RWPE2 (cell line): ENCODE measurements around the gene AHCY.

Experiments
- ATAC-seq: fragments of 200-7000 bp; cut with Tn5 transposase; 3 replicates; pipeline ENCODE4 v1.9.1; 2021; ENCODE audit warnings: low read depth
- DNase-seq: peaks from one replicate; pipeline ENCODE4 v3.0.0-alpha.2; 2020; ENCODE audit warnings: low spot score
- H3K27ac ChIP-seq: fragments of 450-650 bp; 2 replicates; pipeline ENCODE4 v1.5.1; 2017; ENCODE audit warnings: mild to moderate bottlenecking; ENCODE audit not compliant: poor library complexity, severe bottlenecking
- H3K27me3 ChIP-seq: fragments of 250-450 bp; sonication (Bioruptor Pico); 2 replicates; pipeline ENCODE4 v1.5.1; 2021; ENCODE audit warnings: mild to moderate bottlenecking, moderate library complexity; ENCODE audit not compliant: insufficient read depth, poor library complexity, severe bottlenecking
- H3K36me3 ChIP-seq: fragments of 250-450 bp; sonication (Bioruptor Pico); 2 replicates; pipeline ENCODE4 v1.5.1; 2020; ENCODE audit warnings: low read depth, mild to moderate bottlenecking, moderate library complexity
- H3K4me1 ChIP-seq: fragments of 250-450 bp; sonication (Bioruptor Pico); 2 replicates; pipeline ENCODE4 v1.5.1; 2021; ENCODE audit warnings: mild to moderate bottlenecking, moderate library complexity; ENCODE audit not compliant: insufficient read depth, poor library complexity, severe bottlenecking
- H3K4me3 ChIP-seq: fragments of 250-450 bp; sonication (Bioruptor Pico); 2 replicates; pipeline ENCODE4 v1.5.1; 2021; ENCODE audit warnings: mild to moderate bottlenecking, moderate library complexity; ENCODE audit not compliant: severe bottlenecking
- H3K9me3 ChIP-seq: fragments of 250-450 bp; sonication (Bioruptor Pico); 2 replicates; pipeline ENCODE4 v1.5.1; 2021; ENCODE audit warnings: mild to moderate bottlenecking, moderate library complexity; ENCODE audit not compliant: severe bottlenecking
- TF ChIP-seq, protein P1 (sequence below): fragments of 450-650 bp; IDR thresholded peaks from one replicate; pipeline ENCODE4 v1.5.1; 2017; ENCODE audit warnings: mild to moderate bottlenecking, moderate library complexity; ENCODE audit not compliant: poor library complexity, severe bottlenecking

Gene AHCY

DNA sequence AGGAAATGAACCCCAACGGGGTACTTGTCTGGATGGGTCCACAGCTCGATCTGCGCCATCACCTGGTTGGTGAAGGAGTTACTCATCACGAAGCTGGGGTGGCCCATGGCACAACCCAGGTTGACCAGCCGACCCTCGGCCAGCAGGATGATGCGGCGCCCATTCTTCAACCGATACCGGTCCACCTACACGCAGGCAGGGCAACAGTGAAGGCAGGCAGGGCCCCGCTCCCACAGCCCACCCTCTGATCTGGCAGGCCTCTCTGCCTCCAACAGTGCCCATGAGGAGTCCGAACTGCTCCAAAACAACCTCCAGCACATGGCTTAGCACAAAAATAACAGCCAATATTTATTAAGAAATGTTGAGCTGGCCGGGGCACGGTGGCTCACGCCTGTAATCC, 17.7 kb downstream of the AHCY start:
- ATAC-seq: no peak
- no peak overlapping the region for H3K4me3 ChIP-seq
- H3K9me3 ChIP-seq: no peaks in the 10 kb centered on the region
- H3K27ac ChIP-seq: no peak overlapping the region
- peaks cover 100% of the 10 kb centered on the region for H3K36me3 ChIP-seq
- TF ChIP-seq, protein P1, sequence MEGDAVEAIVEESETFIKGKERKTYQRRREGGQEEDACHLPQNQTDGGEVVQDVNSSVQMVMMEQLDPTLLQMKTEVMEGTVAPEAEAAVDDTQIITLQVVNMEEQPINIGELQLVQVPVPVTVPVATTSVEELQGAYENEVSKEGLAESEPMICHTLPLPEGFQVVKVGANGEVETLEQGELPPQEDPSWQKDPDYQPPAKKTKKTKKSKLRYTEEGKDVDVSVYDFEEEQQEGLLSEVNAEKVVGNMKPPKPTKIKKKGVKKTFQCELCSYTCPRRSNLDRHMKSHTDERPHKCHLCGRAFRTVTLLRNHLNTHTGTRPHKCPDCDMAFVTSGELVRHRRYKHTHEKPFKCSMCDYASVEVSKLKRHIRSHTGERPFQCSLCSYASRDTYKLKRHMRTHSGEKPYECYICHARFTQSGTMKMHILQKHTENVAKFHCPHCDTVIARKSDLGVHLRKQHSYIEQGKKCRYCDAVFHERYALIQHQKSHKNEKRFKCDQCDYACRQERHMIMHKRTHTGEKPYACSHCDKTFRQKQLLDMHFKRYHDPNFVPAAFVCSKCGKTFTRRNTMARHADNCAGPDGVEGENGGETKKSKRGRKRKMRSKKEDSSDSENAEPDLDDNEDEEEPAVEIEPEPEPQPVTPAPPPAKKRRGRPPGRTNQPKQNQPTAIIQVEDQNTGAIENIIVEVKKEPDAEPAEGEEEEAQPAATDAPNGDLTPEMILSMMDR: no peak
- H3K4me1 ChIP-seq: no peaks in the 10 kb centered on the region
- no peaks in the 10 kb centered on the region for H3K27me3 ChIP-seq
- DNase-seq: no peak

DNA sequence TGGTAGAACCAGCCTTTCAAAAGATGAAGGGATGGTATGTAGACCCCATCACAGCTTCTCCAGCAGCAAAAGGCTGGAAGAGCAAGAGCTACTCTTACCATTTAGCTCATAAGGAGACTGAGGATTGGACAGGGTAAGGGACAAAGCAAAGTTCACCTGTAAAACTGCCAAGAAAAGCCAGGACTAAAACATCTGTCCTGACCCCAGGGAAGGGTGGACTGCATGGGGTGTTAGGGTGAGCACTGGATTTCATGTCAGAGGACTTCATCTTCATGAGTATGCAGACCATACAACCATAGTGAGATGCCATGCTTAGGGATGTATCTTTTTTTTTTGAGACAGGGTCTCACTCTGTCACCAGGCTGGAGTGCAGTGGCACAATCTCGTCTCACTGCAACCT, 19.3 kb downstream of the AHCY start:
- no peak for DNase-seq
- no peak for ATAC-seq
- no peaks in the 10 kb centered on the region for H3K4me1 ChIP-seq
- no peak overlapping the region for H3K4me3 ChIP-seq
- H3K27ac ChIP-seq: no peak overlapping the region
- H3K36me3 ChIP-seq: peaks cover 97% of the 10 kb centered on the region
- TF ChIP-seq, protein P1: no peak
- no peaks in the 10 kb centered on the region for H3K27me3 ChIP-seq
- H3K9me3 ChIP-seq: no peaks in the 10 kb centered on the region

DNA sequence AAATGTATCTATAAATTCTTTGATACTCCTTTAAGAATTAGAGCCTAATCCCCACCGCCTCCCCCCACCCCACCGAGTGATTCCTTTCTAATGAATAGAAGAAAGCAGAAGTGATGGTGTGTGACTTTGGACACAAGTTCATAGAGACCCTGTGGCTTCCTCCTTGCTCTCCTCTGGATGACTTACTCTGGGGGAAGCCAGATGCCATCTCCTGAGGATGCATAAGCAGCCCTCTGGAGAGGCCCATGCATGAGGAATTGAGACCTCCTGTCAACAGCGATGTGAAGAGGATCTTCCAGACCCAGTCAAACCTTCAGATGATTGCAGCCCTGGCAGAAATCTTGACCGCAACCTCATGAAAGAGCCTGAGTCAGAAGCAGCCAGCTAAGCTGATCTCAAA, 21.1 kb downstream of the AHCY start:
- Histone ChIP-seq H3K9me3 (no peaks in the 10 kb centered on the region), H3K4me3 (no peak overlapping the region), H3K27me3 (no peaks in the 10 kb centered on the region), H3K36me3 (peaks cover 96% of the 10 kb centered on the region), H3K27ac (no peak overlapping the region), H3K4me1 (no peaks in the 10 kb centered on the region)
- TF ChIP-seq, protein P1: no peak
- DNase-seq (no peak), ATAC-seq (no peak)

GRCh38 chr20:34281177-34281576, 22.0 kb downstream of the AHCY start:
- Histone ChIP-seq H3K9me3 (no peaks in the 10 kb centered on the region), H3K27ac (no peak overlapping the region), H3K36me3 (peaks cover 96% of the 10 kb centered on the region), H3K4me3 (no peak overlapping the region), H3K4me1 (no peaks in the 10 kb centered on the region), H3K27me3 (no peaks in the 10 kb centered on the region)
- no peak for DNase-seq
- ATAC-seq: no peak
- TF ChIP-seq, protein P1: no peak

- no peak overlapping the region for H3K4me3 ChIP-seq
- H3K27me3 ChIP-seq: no peaks in the 10 kb centered on the region
- H3K27ac ChIP-seq: no peak overlapping the region
- no peaks in the 10 kb centered on the region for H3K9me3 ChIP-seq
- DNase-seq (no peak), ATAC-seq (no peak)
- TF ChIP-seq, protein P1: no peak
- H3K4me1 ChIP-seq: no peaks in the 10 kb centered on the region
- peaks cover 59% of the 10 kb centered on the region for H3K36me3 ChIP-seq
These were observed 28.5 kb downstream of the AHCY start for GRCh38 chr20:34274694-34275093.
